HG03432 (cell line): ENCODE data around the gene SAYSD1.

Experiments used
- ATAC-seq: cut with Tn5 transposase; IDR thresholded peaks from one replicate; pipeline ENCODE4 v1.9.1; 2021; ENCODE audit warnings: mild to moderate bottlenecking, moderate library complexity; ENCODE audit not compliant: unreplicated experiment

SAYSD1 gene

DNA sequence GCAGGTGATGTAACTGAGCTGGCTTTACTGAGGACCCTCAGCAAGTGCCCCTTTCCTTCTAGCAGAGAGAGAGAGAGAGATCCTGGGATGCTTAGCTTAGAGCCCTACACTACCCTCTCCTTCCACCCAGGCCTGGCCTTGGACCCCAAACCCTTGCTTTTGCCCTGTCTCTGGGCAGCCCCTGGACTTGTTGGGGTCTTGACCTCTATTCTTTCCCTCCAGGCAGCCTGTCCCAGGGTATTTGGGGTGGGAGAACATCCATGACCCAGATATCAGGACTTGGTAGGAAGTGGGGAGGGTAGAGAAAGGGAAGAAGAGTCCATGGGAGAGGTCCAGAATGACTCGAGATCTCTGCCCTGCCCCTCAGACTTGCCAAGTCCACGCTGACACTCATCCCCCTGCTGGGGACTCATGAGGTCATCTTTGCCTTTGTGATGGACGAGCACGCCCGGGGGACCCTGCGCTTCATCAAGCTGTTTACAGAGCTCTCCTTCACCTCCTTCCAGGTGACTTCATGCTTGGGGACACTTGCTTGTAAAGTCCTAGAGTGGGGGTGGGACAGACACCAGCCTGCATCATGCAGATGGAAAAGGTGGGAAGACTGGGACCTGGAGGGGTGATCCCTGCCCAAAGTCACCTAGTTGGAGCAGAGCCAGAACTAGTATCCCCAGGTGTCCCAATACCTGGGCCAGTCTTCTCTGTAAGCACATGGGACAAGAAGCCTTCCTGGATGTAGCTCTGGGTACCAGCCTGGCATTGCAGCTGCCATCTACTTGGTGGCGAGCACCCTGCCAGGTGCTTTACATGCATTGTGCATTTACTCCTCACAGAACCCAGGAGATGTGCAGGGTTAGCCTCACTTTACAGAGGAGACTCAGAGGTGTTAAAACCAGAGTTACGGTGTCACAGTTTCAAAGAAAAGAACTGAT lies 35.5 kb downstream of the SAYSD1 start:
- ATAC-seq = no peak

DNA sequence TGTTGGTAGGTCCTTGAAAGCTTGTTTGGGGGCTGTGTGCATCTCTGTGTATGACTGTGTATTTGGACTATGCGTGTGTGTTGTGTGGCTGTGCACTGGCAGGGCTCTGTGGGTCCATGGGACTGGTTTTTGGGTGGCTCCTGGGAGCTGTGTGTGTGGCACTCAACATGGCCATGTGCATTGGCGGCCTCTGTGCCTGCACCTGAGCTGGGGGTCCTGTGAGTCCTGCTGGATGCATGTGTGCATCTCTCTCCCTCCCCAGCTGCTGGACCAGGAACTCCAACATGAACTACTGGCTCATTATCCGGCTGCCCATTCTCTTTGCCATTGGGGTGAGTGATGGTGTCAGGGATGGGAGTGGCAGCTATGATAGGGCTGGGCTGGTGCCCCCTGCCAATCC lies 36.3 kb downstream of the SAYSD1 start:
- ATAC-seq = no peak

DNA sequence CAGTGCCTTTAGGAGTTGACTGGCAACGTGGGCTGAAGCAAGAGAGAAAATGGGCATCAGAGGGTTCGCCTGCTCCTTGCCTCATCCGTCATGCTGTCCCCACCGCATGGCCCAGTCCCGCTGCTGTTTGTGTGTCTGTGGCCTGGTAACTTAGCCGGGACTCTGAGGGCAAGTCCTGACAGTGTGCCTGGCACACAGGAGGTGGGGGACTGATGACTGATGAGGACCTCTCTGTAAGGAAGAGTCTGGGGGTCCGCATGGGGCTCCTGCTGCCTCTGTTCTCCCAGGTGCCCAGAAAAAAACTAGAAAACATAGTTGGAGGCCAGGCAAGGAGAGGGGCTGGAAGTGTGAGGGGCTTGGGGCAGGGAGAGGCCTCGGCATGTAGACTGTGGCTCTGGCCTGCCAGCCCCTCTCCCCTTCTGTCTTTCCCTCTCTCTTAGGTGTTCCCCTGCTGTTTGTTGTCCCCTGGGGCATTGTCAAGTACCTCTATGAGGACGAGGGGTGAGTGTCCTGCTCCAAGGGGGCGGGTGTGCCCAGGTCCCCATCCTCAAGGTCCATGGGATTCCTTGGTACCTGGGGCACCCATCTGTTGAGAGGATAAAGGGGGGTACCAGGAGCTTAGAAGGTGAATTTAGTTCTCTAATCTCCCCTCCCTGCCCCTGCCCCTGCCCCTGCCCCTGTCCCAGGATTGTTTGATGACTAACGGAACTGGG lies 36.9 kb downstream of the SAYSD1 start:
- ATAC-seq = no peak

DNA sequence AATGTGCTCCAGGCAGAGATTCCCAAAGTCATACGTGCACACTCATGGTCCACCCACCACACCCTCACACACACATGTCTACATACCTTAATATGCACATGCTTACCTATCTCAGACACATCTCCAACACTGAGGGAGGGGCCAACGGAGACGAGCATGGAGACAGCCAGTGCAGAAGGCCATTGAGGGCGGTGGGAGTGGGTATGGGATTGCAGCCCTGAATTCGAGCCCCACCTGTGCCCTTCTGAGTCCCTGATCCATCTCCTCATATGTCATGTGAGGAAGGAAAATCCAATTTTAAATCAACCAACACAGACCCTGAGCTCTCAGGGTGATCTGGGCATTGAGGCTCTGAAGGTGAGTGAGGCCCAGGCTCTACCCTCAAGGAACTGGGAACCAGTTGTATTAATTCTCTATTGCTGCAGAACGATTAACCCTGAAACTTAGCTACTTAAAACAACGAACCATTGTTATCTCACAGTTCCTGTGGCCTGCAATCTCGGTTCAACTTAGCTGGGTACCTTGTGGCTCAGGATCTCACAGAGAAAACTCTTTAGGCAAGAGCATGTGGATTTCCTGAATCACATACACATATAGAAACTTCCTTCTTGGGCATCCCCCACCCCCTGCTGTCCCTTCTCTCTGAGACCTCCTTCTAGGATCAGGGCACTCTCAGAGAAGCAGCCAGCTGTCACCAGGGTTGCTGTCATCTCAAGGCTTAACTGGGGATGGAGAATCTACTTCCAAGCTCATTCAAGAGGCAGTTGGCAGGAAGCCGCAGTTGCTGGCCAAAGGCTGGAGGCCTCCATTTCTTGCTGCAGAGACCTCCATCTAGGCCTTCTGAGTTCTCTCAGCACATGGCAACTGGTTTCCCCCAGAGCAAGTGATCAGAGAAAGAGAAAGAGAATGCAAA lies 38.1 kb downstream of the SAYSD1 start:
- ATAC-seq = peak; percentile 50

DNA sequence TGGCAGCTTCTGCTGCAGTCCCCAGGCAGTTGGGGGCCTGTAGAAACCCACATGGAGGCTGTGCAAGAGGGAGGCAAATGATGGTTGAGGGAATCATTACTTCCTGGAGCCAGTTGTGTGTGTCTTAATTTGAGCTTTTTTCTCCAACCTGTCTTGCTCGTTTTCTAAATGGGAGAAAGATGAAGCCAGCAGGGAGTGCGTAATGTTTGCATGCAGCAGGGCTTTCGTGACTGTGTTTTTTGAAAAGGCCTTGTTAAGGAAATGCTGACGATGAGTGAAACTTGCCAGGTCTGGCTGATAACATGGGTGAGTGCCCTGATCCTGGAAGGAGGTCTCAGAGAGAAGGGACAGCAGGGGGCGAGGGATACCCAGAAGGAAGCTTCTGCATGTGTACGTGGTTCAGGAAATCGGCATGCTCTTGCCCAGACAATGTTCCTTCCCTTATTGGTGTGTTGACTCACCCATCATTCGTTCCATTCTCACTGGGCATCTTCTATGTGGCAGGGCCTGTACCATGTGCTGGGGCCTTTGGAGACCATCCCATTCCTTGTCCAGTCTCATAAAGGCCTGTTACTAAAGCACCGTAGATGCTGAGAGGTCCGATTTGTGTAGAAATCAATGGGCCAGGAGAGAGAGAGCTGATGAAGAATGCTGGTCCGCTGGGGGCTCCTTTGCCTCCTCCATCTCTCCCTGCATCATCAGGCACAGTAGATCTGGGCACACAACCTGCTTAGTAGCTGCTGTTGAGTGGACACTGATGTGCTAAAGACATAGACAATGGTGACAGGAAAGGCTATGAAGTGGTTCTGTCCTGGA lies 39.0 kb downstream of the SAYSD1 start:
- no peak for ATAC-seq

DNA sequence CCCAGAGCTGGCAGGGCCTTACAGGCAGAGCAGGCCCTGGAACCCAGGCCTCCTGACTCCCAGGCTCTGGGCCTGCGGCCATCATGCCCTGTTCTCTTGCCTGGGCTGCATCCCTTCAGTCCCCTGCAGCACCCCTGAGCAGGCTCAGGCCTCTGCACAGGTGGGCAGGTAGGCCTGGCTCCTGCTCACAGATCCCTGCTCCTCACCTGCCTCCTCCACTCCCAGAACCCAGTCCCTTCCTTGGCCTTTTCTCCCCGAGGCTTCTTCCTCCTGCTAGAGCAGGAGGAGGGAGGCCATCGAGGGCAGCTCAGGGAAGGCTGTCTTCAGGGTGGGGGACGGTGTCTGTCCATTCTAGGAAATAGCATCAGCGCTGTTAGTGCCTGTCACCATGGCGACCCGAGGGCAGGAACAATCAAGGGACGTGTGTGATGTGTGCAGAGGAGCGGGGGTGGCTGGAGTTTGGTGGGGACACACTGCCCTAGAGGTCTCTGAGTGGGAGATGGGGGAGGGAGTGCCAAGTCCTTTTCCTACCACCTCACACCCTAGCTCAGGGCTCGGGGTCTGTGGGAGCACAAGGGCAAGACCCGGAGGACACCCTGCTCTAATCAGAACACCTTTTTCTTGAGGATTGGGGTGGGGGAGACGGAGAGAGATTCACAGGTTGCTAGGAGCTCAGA lies 39.8 kb downstream of the SAYSD1 start:
- ATAC-seq = no peak

DNA sequence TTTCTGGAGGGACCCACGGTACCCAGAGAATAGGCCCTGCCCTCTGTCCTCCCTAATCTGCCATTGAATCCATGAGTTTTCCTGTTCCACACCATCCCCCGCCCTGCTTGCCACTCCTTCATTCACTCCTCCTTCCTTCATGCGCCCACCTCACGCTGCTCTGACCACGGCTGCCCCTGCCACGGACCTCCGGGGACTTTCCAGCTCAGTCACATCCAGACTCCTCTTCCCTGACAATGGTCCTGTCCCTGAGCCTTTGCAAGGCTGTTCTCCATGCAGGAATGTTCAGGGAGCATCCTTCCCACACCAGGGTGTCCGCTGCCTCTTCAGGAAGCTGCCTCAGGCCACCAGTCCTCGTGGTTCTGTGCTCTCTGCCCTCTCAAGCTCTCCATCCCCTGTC lies 40.5 kb downstream of the SAYSD1 start:
- no peak for ATAC-seq

DNA sequence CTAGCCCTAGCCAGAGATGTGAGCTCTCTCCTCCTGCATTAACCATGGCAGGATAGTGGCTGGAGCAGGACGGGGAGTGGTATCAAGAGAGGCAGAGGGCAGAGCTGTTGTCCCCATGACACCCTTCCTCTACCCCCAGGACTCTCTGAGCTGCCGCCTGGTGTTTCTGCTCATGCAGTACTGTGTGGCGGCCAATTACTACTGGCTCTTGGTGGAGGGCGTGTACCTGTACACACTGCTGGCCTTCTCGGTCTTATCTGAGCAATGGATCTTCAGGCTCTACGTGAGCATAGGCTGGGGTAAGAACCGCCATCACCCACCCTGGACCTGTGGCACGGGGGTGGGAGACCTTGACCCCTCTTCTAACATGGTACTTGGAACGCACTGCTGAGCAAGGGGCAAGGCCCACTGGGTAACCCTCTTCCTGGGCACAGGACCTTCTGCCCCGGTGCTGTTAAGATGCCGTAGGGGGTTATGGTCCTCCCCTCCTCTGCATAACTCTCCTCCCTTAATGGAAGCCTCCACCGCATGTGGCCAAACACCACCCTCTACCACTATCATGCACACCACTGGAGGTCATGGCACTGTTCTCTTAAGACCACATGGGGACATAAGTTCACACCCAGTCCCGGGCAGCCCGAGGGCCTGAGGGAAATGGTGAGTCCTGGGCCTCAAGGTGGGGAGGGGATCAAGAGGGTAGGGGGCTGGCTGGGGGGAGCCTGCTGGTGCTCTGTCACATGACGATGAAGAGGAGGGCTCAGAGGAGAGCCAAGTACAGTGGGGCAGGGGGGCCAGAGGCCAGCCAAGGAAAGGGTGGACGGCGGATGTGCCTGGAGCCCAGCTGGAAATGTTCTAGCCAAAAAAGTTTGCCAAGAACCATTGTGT lies 41.3 kb downstream of the SAYSD1 start:
- ATAC-seq = no peak

DNA sequence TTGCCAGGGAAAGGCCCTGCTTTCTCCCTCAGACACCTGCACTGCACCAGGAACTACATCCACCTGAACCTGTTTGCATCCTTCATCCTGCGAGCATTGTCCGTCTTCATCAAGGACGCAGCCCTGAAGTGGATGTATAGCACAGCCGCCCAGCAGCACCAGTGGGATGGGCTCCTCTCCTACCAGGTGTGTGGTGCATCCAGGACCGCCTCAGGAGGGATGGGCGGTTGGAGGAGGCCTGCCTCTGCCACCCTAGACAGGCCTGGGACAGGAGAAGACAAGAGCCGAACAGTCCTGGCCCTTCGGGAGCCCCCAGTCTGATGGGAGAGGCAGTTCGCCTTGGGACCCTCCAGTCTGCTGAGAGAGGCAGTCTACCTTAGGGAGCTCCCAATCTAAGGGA lies 42.2 kb downstream of the SAYSD1 start:
- ATAC-seq = no peak

DNA sequence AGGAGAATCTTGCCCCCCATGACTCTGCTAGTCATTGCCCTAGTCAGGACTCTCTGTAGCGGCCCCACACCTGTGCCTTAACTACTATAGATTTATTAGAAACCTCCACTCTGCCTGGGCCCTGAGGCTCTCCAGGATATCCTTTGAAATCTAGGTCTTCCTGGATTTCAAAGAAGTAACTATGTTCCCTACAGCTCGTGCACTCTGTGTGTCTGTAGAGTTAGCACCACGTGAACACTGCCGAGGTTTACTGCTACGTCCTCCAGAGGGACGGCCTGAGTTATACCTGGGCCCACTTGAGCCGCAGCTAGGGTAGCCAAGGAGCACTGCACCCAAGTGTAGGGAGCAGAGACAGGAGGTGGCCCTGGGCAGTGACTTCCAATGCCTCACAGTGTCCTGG lies 46.6 kb downstream of the SAYSD1 start:
- no peak for ATAC-seq

DNA sequence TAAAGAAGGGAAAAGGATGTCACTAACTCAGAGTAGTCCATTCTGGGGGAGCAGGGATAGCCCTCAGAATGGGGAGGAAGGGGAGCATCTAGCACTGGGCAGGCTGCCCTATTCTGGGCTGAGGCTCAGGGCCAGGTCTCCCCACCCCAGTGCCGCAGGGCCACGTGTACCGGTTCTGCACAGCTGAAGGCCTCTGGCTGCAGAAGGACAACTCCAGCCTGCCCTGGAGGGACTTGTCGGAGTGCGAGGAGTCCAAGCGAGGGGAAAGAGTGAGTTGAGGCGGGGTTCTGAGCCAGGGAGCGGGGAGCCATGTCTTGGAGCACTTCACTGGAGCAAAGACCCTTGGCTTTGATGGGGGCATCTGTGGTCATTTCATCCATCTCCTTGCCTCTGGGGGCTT lies 49.4 kb downstream of the SAYSD1 start:
- no peak for ATAC-seq

DNA sequence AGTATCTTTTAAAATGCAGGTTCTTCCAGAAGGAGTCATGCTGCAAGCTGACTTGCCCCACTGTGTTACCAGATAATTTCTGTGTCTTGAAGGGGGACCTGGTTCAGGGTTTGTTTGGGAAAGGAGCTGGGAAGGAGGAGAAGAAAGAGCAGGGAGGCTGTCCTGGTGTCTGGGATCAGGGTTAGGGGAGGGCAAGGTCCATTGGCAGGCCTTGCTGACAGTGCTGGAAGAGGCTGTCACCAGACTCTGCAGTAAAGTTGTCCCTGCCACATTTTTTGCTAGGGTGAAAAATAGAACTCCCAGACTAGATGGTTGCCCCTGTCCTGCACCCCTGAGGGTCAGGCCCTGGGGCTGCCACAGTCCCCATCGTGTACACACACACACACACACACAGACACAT lies 51.5 kb downstream of the SAYSD1 start:
- ATAC-seq = no peak

DNA sequence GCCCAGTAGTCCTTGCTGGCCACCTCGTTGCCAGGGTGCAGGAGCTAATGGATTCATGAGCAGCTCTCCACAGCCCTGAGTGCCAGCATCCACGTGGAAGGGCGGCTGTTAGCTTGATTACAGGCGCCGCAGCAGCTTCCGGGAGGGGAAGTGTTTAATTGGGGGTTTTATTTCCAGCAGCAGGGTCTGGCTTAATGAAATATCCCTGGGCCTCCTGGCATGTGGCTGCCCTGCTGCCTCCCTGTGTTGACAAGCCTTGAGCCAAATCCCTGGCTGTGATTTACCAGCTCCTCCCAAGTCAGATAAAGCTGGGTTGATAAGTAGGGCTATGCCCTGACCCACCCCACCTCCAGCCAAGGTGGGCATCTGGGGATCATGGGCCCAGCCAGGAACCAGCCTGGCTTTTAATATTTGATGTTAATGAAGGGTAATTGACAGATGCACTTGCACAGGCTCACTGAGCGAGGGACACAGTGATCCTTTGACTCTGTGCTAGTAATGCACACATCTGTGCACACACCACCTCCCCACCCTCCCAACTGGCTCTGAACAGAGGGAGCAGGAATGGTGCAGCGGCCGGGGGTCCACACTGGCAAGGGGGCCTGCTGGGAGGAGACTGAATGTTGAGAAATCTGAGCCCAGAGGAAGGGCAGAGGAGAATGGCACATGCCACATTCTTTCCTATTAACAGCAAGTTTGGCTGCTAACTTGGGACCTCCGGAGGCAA lies 52.8 kb downstream of the SAYSD1 start:
- ATAC-seq = no peak

DNA sequence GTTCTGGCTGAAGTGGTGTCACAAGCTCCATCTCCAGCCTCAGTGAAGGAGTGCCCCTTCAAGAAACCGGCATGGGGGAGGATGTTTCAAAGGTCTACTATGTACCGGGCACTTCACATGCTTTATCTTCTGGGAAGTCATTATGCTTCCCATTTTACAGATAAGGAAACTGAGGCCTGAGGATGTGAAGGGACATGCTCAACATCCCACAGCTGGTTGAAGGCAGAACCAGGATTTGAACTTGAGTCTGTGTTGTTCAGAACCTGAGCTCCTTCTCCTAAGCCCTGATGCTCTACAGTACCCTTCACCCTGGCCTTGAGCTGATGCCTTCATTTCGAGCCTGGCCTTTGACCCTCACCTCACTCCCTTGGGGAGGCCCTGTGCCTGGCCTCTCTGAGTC lies 53.4 kb downstream of the SAYSD1 start:
- ATAC-seq = no peak

DNA sequence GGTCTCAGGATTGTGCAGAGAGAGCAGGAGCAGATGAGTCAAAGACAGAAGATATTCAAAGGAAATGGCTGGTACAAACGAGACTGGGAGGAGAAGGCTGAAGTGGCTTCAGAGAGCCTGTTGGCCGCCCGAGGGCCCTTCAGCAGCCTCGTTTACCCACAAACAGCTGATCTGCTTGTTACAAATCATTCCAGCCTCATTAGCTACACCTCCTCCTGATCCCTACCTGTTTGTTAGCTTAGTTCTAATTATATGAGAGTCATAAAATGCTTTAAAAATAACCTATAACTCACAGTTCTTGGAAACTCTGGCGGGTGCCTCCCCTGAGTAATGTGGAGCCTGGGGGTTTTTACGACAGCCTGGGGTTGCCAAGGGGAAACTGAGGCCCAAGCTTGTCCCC lies 53.8 kb downstream of the SAYSD1 start:
- no peak for ATAC-seq

DNA sequence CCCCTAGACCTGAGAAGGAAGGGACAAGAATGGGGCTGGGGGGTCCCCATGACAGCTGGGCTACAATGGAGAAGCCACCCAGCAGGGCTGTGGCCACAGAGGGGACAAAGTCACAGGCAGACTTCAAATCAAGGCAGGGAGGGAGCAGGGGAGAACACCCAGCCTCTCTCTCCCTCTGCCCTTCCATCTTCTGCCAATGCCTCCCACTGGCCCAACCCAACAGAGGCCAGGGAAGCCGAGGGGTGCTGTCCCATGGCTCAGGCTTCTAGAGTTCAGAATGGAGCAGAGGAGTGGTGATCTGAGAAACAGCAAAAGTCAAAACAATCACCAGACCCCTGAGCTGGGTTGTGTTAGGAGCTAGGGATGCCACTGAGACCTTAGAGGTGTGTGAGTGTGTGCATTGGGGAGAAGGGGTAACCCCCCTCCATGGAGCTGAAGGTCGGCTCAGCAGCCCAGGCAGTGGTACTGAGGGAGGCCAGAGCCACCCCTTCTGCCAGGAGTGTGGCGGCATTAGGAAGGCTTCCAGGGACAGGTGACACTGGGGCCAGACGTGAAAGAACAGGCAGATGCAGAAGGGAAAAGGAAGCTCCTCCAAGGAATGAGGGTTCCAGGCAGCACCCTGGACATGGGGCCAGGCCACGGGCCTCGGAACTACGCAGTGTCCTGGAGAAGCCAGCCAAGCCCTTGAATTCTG lies 54.4 kb downstream of the SAYSD1 start:
- no peak for ATAC-seq

DNA sequence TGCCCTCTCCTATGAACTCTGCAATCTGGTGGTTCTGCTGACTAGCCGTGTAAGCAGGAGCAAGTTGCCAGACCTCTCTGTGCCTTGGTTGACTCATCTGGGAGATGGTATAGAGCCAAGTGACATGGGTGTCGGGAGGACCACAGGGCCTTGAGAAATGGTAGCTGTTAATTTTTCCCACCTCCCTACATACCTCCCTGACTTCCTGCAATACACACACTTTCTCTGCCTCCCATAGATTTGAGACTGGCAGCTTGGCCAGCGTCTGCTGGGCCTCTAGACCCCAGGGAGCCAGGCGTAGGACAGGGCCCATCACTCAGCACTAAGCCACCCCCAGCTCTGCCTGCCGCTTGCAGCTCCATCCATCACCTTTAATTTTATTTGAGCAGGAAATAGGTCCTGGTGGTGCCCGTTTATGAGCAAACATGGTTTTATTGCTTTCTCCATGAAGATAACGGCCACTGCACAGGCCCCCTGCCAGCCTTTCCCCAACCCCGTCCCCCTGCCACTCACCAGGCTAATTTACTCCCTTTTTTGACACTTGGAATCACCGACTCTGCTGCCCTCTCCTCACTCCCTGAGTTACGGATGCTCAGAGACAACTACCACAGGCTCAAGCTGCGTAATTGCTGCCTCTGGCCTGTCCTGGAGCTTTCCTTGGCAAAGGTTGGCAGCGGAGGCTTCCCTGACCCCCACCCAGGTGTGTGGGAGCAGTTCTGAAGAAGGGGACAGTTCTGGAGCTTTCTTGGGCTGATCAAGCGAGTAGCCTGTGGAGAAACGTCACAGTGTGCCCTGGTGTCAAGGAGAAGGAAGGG lies 55.3 kb downstream of the SAYSD1 start:
- no peak for ATAC-seq
